ENCODE results near the gene PLTP.

DNA sequence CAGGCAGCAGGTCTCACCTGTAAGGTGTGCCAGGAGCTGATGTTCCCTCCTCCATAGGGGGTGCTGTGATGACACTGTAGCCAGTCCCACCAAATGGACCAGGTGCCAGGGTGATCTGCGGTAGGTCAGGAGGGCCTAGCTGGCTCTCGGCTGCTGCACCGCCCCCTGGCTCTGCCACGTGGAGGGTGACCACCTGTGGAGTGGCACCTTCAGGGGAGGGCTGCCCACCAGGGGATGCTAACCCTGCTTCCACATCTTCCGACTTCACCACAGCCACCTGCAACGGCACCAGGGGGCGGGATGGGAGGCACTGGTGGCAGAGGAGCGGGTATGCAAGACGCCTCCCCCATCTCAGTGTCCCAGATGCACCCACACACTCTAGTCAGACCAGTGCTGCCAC lies 41.7 kb upstream of the PLTP start:
- no peak for TF ChIP-seq EZH2 (IDR thresholded peaks at IDR 0.05; ENCODE audit: low read length, unreplicated experiment)
- no peak for TF ChIP-seq CTCF (conservative IDR thresholded peaks at IDR 0.05; ENCODE audit: low read depth, low read length)

Data from PC-3 (cell line).